Epithelial cell of prostate (primary cell): ENCODE results near the gene AXDND1.
"Not testable (repeated sequence)": the region's sequence is repeated elsewhere in the genome, so short reads cannot be mapped to it uniquely, and the experiment has no call there.

ENCODE experiments used
- DNase-seq: peaks from one replicate; pipeline ENCODE4 v3.0.0-alpha.2; 2011; ENCODE audit warnings: low read depth, low spot score
- H3K27ac ChIP-seq: fragments of 450-650 bp; 2 replicates; pipeline ENCODE4 v1.5.1; 2017; ENCODE audit warnings: mild to moderate bottlenecking

The AXDND1 gene

GRCh38 chr1:179361631-179362030 lies 4.1 kb upstream of the AXDND1 start:
- not testable (repeated sequence) for DNase-seq, H3K27ac ChIP-seq

GRCh38 chr1:179366093-179366800 lies 476 bp downstream of the AXDND1 start:
- DNase-seq = no peak
- peak overlapping the region; percentile 80 for H3K27ac ChIP-seq

GRCh38 chr1:179369751-179370341 lies 4.1 kb downstream of the AXDND1 start:
- no peak overlapping the region for H3K27ac ChIP-seq
- DNase-seq = no peak

GRCh38 chr1:179372160-179372559 lies 6.4 kb downstream of the AXDND1 start:
- DNase-seq = no peak
- H3K27ac ChIP-seq = no peak overlapping the region

- no peak overlapping the region for H3K27ac ChIP-seq
- no peak for DNase-seq
Measured at GRCh38 chr1:179376223-179376622, 10.5 kb downstream of the AXDND1 start.

- no peak overlapping the region for H3K27ac ChIP-seq
- no peak for DNase-seq
Measured at GRCh38 chr1:179380299-179380698, 14.5 kb downstream of the AXDND1 start.

- no peak overlapping the region for H3K27ac ChIP-seq
- DNase-seq = no peak
Measured at GRCh38 chr1:179384027-179384426, 18.3 kb downstream of the AXDND1 start.

GRCh38 chr1:179385510-179385909 lies 19.7 kb downstream of the AXDND1 start:
- no peak overlapping the region for H3K27ac ChIP-seq

GRCh38 chr1:179393721-179394120 lies 27.9 kb downstream of the AXDND1 start:
- no peak overlapping the region for H3K27ac ChIP-seq
- DNase-seq = no peak

More at GRCh38 chr1:179385510-179385909, 19.7 kb downstream of the AXDND1 start:
- no peak for DNase-seq

- H3K27ac ChIP-seq, DNase-seq: not testable (repeated sequence)
Measured at GRCh38 chr1:179399399-179399798, 33.6 kb downstream of the AXDND1 start.

- not testable (repeated sequence) for H3K27ac ChIP-seq, DNase-seq
Measured at GRCh38 chr1:179417760-179418159, 52.0 kb downstream of the AXDND1 start.

- DNase-seq, H3K27ac ChIP-seq: not testable (repeated sequence)
Measured at GRCh38 chr1:179418706-179419105, 52.9 kb downstream of the AXDND1 start.

GRCh38 chr1:179424610-179425009 lies 58.8 kb downstream of the AXDND1 start:
- H3K27ac ChIP-seq = no peak overlapping the region
- DNase-seq = no peak

- H3K27ac ChIP-seq = no peak overlapping the region
- DNase-seq = no peak
Measured at GRCh38 chr1:179425186-179425585, 59.4 kb downstream of the AXDND1 start.

GRCh38 chr1:179437171-179437570 lies 71.4 kb downstream of the AXDND1 start:
- no peak overlapping the region for H3K27ac ChIP-seq
- no peak for DNase-seq

- DNase-seq = not testable (repeated sequence)
Measured at GRCh38 chr1:179439646-179440045, 73.9 kb downstream of the AXDND1 start.

GRCh38 chr1:179440301-179440700 lies 74.5 kb downstream of the AXDND1 start:
- H3K27ac ChIP-seq, DNase-seq: not testable (repeated sequence)

More at GRCh38 chr1:179439646-179440045, 73.9 kb downstream of the AXDND1 start:
- H3K27ac ChIP-seq = not testable (repeated sequence)

- DNase-seq = no peak
- no peak overlapping the region for H3K27ac ChIP-seq
Measured at GRCh38 chr1:179440971-179441370, 75.2 kb downstream of the AXDND1 start.

- no peak for DNase-seq
- no peak overlapping the region for H3K27ac ChIP-seq
Measured at GRCh38 chr1:179441501-179441900, 75.7 kb downstream of the AXDND1 start.

GRCh38 chr1:179442846-179443245 lies 77.1 kb downstream of the AXDND1 start:
- H3K27ac ChIP-seq, DNase-seq: not testable (repeated sequence)

GRCh38 chr1:179445593-179445992 lies 79.8 kb downstream of the AXDND1 start:
- H3K27ac ChIP-seq = no peak overlapping the region
- DNase-seq = no peak

GRCh38 chr1:179447489-179447888 lies 81.7 kb downstream of the AXDND1 start:
- no peak overlapping the region for H3K27ac ChIP-seq
- DNase-seq = no peak
